Stimulated activated effector memory CD8-positive, alpha-beta T cell treated with anti-CD3 and anti-CD28 coated beads, Interleukin-12 subunit alpha, Interleukin-12 subunit beta, amount 100 ng/mL, for 72 hours (primary cell): ENCODE results near the gene TRIM60.
"Not testable (repeated sequence)": the region's sequence is repeated elsewhere in the genome, so short reads cannot be mapped to it uniquely, and the experiment has no call there.

ENCODE experiments used
- ATAC-seq: fragments of 150-1000 bp; cut with Tn5 transposase; 2 replicates; pipeline ENCODE4 v1.10.0; 2021
- DNase-seq, 2 donors: peaks; one replicate each; pipeline ENCODE4 v3.0.0; 2021 to 2022; ENCODE audit warnings: low spot score in 2 of 2
- H3K27ac Mint-ChIP-seq: one replicate; pipeline ENCODE4 v1.8.0; 2022; ENCODE audit warnings: mild to moderate bottlenecking, mixed read lengths
- H3K36me3 Mint-ChIP-seq: one replicate; pipeline ENCODE4 v1.8.0; 2022; ENCODE audit warnings: mild to moderate bottlenecking, mixed read lengths
- H3K4me1 Mint-ChIP-seq: one replicate; pipeline ENCODE4 v1.8.0; 2022; ENCODE audit warnings: mixed read lengths
- H3K4me3 Mint-ChIP-seq: one replicate; pipeline ENCODE4 v1.8.0; 2022; ENCODE audit warnings: mild to moderate bottlenecking, mixed read lengths
- H3K9me3 Mint-ChIP-seq: one replicate; pipeline ENCODE4 v1.8.0; 2022; ENCODE audit warnings: mixed read lengths

The TRIM60 gene

DNA sequence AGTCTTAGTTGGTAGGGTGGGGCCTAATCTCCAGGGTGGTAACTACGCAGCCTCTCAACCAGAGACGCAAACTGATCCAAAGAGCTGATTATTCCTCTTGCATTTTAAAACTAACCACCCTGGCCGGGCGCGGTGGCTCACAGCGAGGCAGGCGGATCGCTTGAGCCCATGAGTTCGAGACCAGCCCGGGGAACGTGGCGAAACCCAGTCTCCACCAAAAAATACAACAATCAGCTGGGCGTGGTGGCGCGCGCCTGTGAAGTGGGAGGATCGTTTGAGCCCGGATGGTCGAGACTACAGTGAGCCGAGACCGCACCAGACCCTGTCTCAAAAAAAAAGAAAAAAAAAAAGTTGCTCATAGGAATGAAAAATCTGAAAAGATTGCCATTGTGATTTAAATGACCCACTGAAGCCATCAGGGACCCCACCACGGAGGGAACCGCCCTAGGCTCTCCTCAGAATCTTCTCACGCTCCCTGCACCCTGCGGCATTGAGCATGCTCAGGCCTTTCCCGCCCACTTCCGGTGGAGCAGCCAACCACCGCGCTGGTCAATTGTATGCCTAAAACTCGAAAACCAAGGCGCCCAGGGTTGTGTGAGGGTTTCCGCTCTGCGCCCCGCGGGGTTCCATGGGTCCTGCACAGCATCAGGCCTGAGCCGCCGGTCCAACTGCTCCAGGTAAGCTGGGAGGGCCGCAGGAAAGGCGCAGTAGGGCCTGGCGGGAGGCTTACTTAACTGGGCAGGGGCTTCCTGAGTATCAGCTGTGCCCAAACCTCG, at the start of gene TRIM60:
TSS of gene TRIM60 (plus strand) at position 564 of the 776 bp plus-strand sequence. CDS start 8,074 bp downstream, outside the sequence.
- Mint-ChIP-seq H3K36me3 (no peaks in the 10 kb centered on the region), H3K9me3 (no peaks in the 10 kb centered on the region), H3K4me3 (no peak within 1 kb of the TSS), H3K27ac (no peak within 1 kb of the TSS), H3K4me1 (no peaks in the 10 kb centered on the region)
- ATAC-seq: no peak
- DNase-seq: no peak

DNA sequence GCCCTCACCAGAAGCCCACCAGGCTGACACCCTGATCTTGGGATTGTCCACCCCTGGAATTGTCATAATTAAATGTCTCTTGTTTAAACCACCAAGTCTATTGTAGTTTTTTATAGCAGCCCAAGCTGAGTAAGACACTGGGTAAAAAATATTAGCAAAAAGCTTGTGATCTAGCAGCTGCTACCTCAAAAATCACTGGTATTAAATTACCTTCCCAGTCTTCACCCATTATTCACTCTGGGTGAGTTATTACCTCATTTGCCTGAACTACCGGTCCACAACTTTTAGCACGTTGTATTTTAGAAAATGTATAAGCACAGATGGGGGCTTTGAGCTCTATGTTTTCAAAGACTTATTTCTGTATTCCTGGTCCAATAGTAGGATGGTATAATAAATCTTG, 42.3 kb upstream of the TRIM60 start:
- Mint-ChIP-seq H3K27ac (no peak overlapping the region), H3K36me3 (no peaks in the 10 kb centered on the region), H3K4me3 (no peak overlapping the region), H3K9me3 (no peaks in the 10 kb centered on the region), H3K4me1 (no peaks in the 10 kb centered on the region)
- DNase-seq (no peak), ATAC-seq (no peak)

- H3K36me3 Mint-ChIP-seq, H3K27ac Mint-ChIP-seq, ATAC-seq, H3K4me1 Mint-ChIP-seq, H3K4me3 Mint-ChIP-seq, DNase-seq, H3K9me3 Mint-ChIP-seq: not testable (repeated sequence)
These were observed 41.0 kb upstream of the TRIM60 start for GRCh38 chr4:164990786-164991185.

GRCh38 chr4:164996123-164996522, 35.7 kb upstream of the TRIM60 start:
- not testable (repeated sequence) for H3K27ac Mint-ChIP-seq, H3K9me3 Mint-ChIP-seq, H3K4me1 Mint-ChIP-seq, DNase-seq, H3K4me3 Mint-ChIP-seq, ATAC-seq, H3K36me3 Mint-ChIP-seq

GRCh38 chr4:164997324-164997723, 34.5 kb upstream of the TRIM60 start:
- Mint-ChIP-seq H3K4me1 (no peaks in the 10 kb centered on the region), H3K4me3 (no peak overlapping the region), H3K9me3 (no peaks in the 10 kb centered on the region), H3K36me3 (no peaks in the 10 kb centered on the region), H3K27ac (no peak overlapping the region)
- DNase-seq (no peak), ATAC-seq (no peak)

DNA sequence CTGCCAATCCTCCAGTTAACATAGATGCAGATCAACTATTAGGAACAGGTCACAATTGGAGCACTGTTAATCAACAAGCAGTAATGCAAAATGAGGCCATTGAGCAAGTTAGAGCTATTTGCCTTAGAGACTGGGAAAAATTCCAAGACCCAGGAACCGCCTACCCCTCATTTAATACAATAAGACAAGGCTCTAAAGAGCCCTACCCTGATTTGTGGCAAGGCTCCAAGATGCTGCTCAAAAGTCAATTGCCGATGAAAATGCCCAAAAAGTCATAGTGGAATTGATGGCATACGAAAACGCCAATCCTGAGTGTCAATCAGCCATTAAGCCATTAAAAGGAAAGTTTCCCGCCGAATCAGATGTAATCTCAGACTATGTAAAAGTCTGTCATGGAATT, 33.9 kb upstream of the TRIM60 start:
- H3K36me3 Mint-ChIP-seq: no peaks in the 10 kb centered on the region
- ATAC-seq (no peak), DNase-seq (no peak)
- H3K4me1 Mint-ChIP-seq: no peaks in the 10 kb centered on the region
- no peaks in the 10 kb centered on the region for H3K9me3 Mint-ChIP-seq
- H3K27ac Mint-ChIP-seq: no peak overlapping the region
- H3K4me3 Mint-ChIP-seq: no peak overlapping the region

DNA sequence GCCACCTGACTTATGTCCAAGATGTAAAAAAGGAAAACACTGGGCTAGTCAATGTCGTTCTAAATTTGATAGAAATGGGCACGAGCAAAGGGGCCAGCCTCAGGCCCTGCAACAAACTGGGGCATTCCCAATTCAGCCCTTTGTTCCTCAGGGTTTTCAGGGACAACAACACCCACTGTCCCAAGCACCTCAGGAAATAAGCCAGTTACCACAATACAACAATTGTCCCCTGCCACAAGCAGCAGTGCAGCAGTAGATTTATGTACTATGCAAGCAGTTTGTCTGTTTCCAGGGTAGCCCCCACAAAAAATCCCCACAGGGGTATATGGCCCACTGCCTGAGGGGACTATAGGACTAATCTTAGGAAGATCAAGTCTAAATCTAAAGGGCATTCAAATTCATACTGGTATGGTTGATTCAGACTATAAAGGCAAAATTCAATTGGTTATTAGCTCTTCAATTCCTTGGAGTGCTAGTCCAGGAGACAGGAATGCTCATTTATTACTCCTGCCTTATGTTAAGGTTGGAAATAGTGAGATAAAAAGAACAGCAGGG, 33.2 kb upstream of the TRIM60 start:
- H3K4me3 Mint-ChIP-seq, DNase-seq, ATAC-seq, H3K9me3 Mint-ChIP-seq, H3K27ac Mint-ChIP-seq, H3K4me1 Mint-ChIP-seq, H3K36me3 Mint-ChIP-seq: not testable (repeated sequence)

DNA sequence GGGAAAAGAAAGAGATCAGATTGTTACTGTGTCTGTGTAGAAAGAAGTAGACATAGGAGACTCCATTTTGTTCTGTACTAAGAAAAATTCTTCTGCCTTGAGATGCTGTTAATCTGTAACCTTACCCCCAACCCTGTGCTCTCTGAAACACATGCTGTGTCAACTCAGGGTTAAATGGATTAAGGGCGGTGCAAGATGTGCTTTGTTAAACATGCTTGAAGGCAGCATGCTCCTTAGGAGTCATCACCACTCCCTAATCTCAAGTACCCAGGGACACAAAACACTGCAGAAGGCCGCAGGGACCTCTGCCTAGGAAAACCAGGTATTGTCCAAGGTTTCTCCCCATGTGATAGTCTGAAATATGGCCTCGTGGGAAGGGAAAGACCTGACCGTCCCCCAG, 29.8 kb upstream of the TRIM60 start:
- not testable (repeated sequence) for H3K36me3 Mint-ChIP-seq, H3K4me3 Mint-ChIP-seq, H3K27ac Mint-ChIP-seq, ATAC-seq, H3K4me1 Mint-ChIP-seq, DNase-seq, H3K9me3 Mint-ChIP-seq

DNA sequence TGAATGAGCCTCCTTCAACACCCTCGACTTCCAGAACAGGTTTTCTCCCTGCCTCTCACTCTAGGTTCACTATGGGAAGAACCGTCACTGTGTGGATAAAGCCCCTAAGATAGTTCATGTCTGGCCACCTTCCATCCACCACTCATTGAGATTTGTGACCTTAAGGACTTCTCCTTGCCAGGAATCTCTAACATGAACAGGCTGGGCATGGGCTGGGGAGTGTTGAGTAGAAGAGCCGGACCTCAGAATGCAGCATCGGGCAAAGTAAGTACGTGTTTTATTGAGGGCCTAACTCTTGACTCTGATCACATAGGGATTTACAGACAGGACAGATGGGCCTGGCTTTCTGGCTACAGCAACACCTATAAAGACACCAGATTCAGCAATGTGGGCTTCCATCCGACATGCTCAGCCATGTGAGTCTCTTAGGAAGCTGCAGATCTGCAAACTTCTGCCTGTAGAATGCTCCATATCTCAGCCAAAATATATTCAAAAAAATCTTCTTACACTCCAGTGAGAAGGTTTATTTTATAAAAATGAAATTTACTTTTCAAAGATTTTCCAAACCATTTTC, 26.4 kb upstream of the TRIM60 start:
- ATAC-seq: no peak
- Mint-ChIP-seq H3K4me3 (no peak overlapping the region), H3K27ac (no peak overlapping the region), H3K4me1 (peaks cover 13% of the 10 kb centered on the region), H3K36me3 (no peaks in the 10 kb centered on the region), H3K9me3 (no peaks in the 10 kb centered on the region)
- DNase-seq: no peak

DNA sequence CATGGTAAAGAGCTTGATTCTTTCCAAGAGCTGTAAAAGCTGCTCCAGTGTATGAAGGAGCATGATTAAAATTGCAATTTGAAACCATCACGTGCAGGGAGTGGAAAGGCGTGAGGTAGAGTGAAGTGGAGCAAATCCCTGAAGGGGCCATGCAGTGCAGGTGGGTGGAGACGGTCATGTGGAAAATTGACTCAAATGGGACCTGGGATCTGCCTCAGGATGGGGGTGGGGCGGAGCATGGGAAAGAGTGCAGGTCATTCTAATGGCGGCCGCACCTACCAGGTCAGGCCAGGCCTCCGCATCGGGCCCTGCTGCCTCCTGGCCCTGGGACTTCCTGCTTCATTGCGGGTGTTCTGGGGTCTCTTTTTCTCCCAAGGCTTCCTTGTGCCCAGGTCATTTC, 25.3 kb upstream of the TRIM60 start:
- no peaks in the 10 kb centered on the region for H3K36me3 Mint-ChIP-seq
- peaks cover 13% of the 10 kb centered on the region for H3K4me1 Mint-ChIP-seq
- H3K4me3 Mint-ChIP-seq: no peak overlapping the region
- no peak for ATAC-seq
- no peaks in the 10 kb centered on the region for H3K9me3 Mint-ChIP-seq
- no peak overlapping the region for H3K27ac Mint-ChIP-seq
- no peak for DNase-seq

DNA sequence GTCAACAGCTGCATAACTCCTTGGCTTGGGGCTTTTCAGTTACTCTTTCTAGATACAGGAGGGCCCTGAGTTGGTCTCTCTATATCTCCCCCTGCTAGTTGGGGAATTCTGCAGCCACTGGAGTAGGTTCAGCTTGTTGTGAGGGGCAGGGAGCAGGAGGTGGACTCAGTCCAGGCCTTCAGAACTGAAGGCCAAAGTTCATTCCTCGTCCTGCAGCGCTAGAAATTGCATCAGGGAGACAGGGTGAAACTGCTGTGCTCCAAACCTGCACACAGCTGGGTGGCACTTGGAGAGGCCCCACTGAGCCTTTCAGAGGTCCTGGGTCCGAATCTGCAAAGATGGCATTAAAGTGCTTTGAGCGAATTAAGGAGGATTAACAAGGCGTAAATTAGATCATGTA, 24.9 kb upstream of the TRIM60 start:
- H3K9me3 Mint-ChIP-seq: no peaks in the 10 kb centered on the region
- H3K36me3 Mint-ChIP-seq: no peaks in the 10 kb centered on the region
- H3K27ac Mint-ChIP-seq: no peak overlapping the region
- H3K4me3 Mint-ChIP-seq: no peak overlapping the region
- ATAC-seq (no peak), DNase-seq (no peak)
- H3K4me1 Mint-ChIP-seq: peaks cover 13% of the 10 kb centered on the region

GRCh38 chr4:165009493-165010227, 22.1 kb upstream of the TRIM60 start:
- DNase-seq (peak; percentile 11 to 64), ATAC-seq (peak; percentile 95)
- H3K4me3 Mint-ChIP-seq: no peak overlapping the region
- H3K9me3 Mint-ChIP-seq: no peaks in the 10 kb centered on the region
- H3K4me1 Mint-ChIP-seq: peaks cover 13% of the 10 kb centered on the region
- H3K27ac Mint-ChIP-seq: no peak overlapping the region
- H3K36me3 Mint-ChIP-seq: no peaks in the 10 kb centered on the region

DNA sequence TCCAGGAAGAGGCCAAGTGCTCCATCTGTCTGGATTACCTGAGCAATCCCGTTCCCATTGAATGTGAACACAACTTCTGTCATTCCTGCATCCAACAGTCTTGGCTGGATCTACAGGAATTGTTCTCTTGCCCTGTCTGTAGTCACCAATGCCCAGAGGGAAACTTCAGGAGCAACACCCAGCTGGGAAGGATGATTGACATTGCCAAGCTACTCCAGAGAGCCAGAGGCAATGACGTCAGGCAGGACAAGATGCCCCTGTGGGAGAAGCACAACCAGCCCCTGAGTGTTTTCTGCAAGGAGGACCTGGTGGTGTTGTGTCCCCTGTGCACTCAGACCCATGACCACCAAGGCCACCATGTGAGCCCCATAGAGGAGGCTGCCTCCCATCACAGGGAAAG, 21.3 kb upstream of the TRIM60 start:
- Mint-ChIP-seq H3K27ac (no peak overlapping the region), H3K4me3 (no peak overlapping the region), H3K36me3 (no peaks in the 10 kb centered on the region), H3K4me1 (peaks cover 13% of the 10 kb centered on the region), H3K9me3 (no peaks in the 10 kb centered on the region)
- no peak for DNase-seq
- no peak for ATAC-seq

DNA sequence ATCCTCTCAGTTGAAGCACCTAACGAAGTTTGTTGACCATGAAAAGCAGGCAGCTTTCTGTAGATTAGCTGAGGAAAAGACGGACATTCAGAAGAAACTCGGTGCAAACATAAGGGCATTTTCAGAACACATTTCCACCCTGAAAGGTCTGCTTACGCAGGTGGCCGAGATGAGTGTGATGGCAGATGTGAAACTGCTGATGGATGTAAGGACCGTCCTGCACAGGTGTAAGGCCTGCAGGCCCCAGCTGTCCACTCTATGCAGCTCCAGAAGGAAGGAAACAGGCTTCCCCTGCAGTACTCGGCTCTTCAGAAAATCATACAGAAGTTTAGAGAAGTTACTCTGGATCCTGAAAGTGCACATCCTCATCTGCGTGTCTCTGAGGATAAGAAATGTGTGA, 20.8 kb upstream of the TRIM60 start:
- H3K4me3 Mint-ChIP-seq: no peak overlapping the region
- no peaks in the 10 kb centered on the region for H3K9me3 Mint-ChIP-seq
- H3K4me1 Mint-ChIP-seq: peaks cover 13% of the 10 kb centered on the region
- H3K36me3 Mint-ChIP-seq: no peaks in the 10 kb centered on the region
- no peak for ATAC-seq
- no peak overlapping the region for H3K27ac Mint-ChIP-seq
- DNase-seq: no peak

- H3K4me1 Mint-ChIP-seq: peaks cover 13% of the 10 kb centered on the region
- ATAC-seq (no peak), DNase-seq (no peak)
- no peaks in the 10 kb centered on the region for H3K9me3 Mint-ChIP-seq
- no peaks in the 10 kb centered on the region for H3K36me3 Mint-ChIP-seq
- H3K4me3 Mint-ChIP-seq: no peak overlapping the region
- no peak overlapping the region for H3K27ac Mint-ChIP-seq
These were observed 20.4 kb upstream of the TRIM60 start for GRCh38 chr4:165011403-165011802.

DNA sequence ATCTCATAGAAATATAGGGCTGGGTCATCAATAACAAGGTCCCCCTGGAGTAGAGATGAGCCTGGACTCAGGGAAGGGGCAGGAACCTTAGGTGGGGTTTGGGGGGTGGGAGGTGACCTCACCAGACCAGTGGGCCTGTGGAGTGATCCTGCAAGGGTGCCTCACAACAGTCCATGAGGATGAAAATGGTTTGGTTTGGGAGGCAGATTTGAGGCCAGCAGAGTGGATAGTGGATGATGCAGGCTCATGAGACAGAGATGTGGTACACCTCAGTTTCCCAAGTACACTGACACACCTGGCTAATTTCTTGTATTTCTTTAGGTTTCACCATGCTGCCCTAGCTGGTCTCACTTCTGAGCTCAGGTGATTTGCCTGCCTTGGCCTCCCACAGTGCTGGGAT, 18.1 kb upstream of the TRIM60 start:
- no peaks in the 10 kb centered on the region for H3K36me3 Mint-ChIP-seq
- ATAC-seq (no peak), DNase-seq (no peak)
- H3K4me1 Mint-ChIP-seq: peaks cover 13% of the 10 kb centered on the region
- no peak overlapping the region for H3K4me3 Mint-ChIP-seq
- H3K9me3 Mint-ChIP-seq: no peaks in the 10 kb centered on the region
- no peak overlapping the region for H3K27ac Mint-ChIP-seq
